ES-I3 (cell line): ENCODE data around the gene TAS2R60.

Experiments used
- H3K36me3 ChIP-seq: 2 replicates; pipeline ENCODE4 v1.6.1; 2013; ENCODE audit warnings: mild to moderate bottlenecking, low read length, control low read depth, moderate library complexity; ENCODE audit not compliant: insufficient read depth
- H3K4me1 ChIP-seq: 2 replicates; pipeline ENCODE4 v1.6.1; 2013; ENCODE audit warnings: mild to moderate bottlenecking, control low read depth, low read length; ENCODE audit not compliant: insufficient read depth
- H3K9ac ChIP-seq: 2 replicates; pipeline ENCODE4 v1.6.1; 2013; ENCODE audit warnings: low read depth, mild to moderate bottlenecking, low read length, moderate library complexity
- H3K9me3 ChIP-seq: 2 replicates; pipeline ENCODE4 v1.6.1; 2013; ENCODE audit warnings: mild to moderate bottlenecking, low read length, moderate library complexity; ENCODE audit not compliant: control insufficient read depth, insufficient read depth

Gene TAS2R60

GRCh38 chr7:143487566-143487965 is 44.3 kb downstream of the TAS2R60 start:
- no peak overlapping the region for H3K9ac ChIP-seq
- no peaks in the 10 kb centered on the region for H3K36me3 ChIP-seq
- H3K4me1 ChIP-seq = no peaks in the 10 kb centered on the region
- no peaks in the 10 kb centered on the region for H3K9me3 ChIP-seq

- Histone ChIP-seq H3K9ac (no peak overlapping the region), H3K4me1 (no peaks in the 10 kb centered on the region), H3K9me3 (no peaks in the 10 kb centered on the region), H3K36me3 (no peaks in the 10 kb centered on the region)
Measured at GRCh38 chr7:143490717-143491306, 47.6 kb downstream of the TAS2R60 start.

- H3K4me1 ChIP-seq = no peaks in the 10 kb centered on the region
- H3K36me3 ChIP-seq = no peaks in the 10 kb centered on the region
- H3K9me3 ChIP-seq = no peaks in the 10 kb centered on the region
- no peak overlapping the region for H3K9ac ChIP-seq
Measured at GRCh38 chr7:143492043-143492471, 48.8 kb downstream of the TAS2R60 start.

DNA sequence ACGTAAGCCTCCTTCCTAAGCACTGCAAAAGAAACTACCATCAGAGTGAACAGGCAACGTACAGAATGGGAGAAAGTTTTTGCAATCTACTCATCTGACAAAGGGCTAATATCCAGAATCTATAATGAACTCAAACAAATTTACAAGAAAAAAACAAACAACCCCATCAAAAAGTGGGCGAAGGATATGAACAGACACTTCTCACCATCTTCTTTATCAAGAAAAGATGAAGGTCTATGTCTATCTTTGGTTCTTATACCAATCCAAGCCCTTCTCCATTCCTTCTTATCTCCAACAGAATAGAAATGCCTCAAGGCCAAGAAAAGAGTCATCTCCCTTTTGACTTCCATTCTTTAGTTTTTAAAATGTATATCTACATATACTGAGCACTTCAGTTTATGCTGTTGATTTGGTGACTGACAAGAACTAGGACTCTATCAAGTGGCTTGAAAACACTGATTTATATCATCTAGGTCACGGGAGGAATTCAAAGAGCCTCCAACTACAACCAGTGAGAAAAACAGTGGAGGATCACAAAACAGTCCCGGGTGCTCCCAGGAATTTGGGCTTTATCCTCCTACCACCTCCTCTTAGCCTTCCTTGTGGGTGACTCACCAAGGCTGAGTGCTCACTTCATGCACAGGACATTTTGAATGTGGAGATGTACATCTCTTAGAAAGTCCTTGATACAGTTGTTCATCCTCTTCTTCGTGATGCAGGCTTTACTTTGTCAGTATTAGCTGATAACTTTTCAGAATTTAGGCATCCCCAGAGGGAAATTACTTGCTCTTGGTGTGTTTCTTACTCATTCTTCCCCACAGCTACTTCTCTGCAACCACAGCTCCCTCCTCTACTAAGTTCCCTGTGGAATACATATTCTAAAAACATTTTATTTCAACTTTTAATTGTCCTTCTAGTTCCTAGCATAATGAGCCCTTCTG is 49.8 kb downstream of the TAS2R60 start:
- H3K4me1 ChIP-seq = no peaks in the 10 kb centered on the region
- no peaks in the 10 kb centered on the region for H3K36me3 ChIP-seq
- H3K9me3 ChIP-seq = no peaks in the 10 kb centered on the region
- H3K9ac ChIP-seq = no peak overlapping the region

DNA sequence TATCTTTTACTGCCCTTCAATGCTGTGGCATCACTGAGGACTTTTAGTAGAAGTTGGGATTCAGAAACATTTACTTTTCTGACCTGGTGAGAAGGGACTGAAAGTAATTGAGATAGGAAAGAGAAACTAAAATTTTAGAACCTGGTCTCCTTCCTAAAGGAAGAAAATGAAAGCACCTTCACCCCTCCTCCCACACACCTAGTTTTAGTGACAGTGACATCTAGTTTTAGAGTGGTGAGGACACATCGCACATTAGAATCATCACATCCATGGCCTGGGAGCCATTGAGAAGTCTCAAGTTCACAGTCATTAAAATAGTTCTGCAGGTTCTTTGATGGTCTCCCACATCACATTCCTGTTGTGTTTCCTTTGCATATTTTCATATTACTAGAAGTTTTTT is 50.5 kb downstream of the TAS2R60 start:
- no peaks in the 10 kb centered on the region for H3K36me3 ChIP-seq
- H3K9me3 ChIP-seq = no peaks in the 10 kb centered on the region
- H3K9ac ChIP-seq = no peak overlapping the region
- no peaks in the 10 kb centered on the region for H3K4me1 ChIP-seq
